Thoracic aorta (tissue), 2 donors: ENCODE data around the gene SPATA13. TPM values are rescaled to one million over a fixed set of nuclear protein-coding genes. Genes with fewer than 3 reads are reported as not detected.

ENCODE experiments used
- ATAC-seq: fragments of 150-250 bp; one replicate; pipeline ENCODE4 v1.8.0; 2017; ENCODE audit warnings: low read depth; ENCODE audit not compliant: insufficient number of reproducible peaks, low FRiP score
- DNase-seq: peaks from one replicate; pipeline ENCODE4 v3.0.0-alpha.2; 2020; ENCODE audit warnings: low spot score
- H3K27ac ChIP-seq, 2 donors: fragments of 200-600 bp; sonication (generic); 1 replicate in 1 of 2; 2 replicates in 1 of 2; pipeline ENCODE4 v1.5.1; 2016; ENCODE audit warnings: mild to moderate bottlenecking in 2 of 2, moderate library complexity in 2 of 2
- H3K27me3 ChIP-seq: fragments of 200-600 bp; sonication (generic); replicated peaks from 2 replicates; pipeline ENCODE4 v1.6.0; 2016; ENCODE audit warnings: mild to moderate bottlenecking; ENCODE audit not compliant: insufficient read depth
- H3K36me3 ChIP-seq: fragments of 200-600 bp; sonication (generic); one replicate; pipeline ENCODE4 v1.5.1; 2016
- H3K4me1 ChIP-seq, 2 donors: fragments of 200-600 bp; sonication (generic); 1 replicate in 1 of 2; 2 replicates in 1 of 2; pipeline versions ENCODE4 v1.5.1 to v1.6.0; 2016; ENCODE audit warnings: low read depth in 2 of 2, mild to moderate bottlenecking in 1 of 2; ENCODE audit not compliant: control insufficient read depth in 1 of 2
- H3K4me3 ChIP-seq: fragments of 200-600 bp; sonication (generic); 2 replicates; pipeline ENCODE4 v1.5.1; 2016; ENCODE audit warnings: mild to moderate bottlenecking
- H3K9me3 ChIP-seq: fragments of 200-600 bp; sonication (generic); 2 replicates; pipeline ENCODE4 v1.5.1; 2016
- CTCF ChIP-seq: fragments of 200-600 bp; sonication (generic); IDR thresholded peaks from one replicate; pipeline ENCODE4 v1.5.1; 2019; ENCODE audit warnings: antibody characterized with exemption
- total RNA-seq, 2 donors: library from RNA; depleted of rRNA; stranded (reverse); fragments of >200 nt; gene quantifications; one replicate each; pipeline versions ENCODE4 v1.1.0 to v1.2.3, GENCODE V29; 2016

SPATA13 gene
- total RNA-seq, 2 donors from 2014 or later = 14.5 to 33.4 TPM

DNA sequence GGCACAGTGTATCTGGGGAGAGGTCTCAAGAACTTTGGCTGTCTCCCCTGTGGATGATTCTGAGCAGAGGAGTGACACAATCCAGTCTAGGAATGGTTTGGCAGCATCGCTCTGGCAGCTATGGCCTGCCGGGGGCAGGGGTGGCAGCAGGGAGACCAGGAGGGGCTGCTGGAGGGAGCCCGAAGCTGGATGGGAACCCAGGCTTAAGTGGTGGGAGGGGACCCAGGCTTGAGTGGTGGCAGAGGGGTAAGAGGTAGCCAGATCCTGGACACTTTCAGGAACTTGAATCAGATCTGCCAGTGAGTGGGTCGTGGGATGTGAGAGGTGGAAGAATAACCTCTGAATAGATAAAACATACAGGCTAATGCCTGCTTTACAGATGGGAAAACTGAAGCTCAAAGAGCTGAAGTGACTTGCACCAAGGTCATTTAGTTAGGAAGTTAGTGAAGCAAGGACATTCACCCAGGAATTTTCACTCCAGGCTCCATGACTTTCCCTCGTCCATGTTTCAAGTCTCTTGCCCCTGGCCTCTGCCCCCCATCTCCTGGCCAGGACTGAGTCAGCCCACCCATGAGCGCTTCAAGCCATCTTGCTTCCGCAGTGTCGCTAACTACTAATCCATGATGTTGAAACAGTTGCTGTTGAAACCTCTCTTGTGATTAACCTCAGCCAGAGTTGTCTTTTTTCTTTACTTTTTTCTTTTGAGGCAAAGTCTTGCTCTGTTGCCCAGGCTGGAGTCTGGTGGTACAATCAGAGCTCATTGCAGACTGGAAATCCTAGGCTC is 119.0 kb downstream of the SPATA13 start:
- no peak overlapping the region for H3K27ac ChIP-seq
- TF ChIP-seq CTCF = no peak
- H3K27me3 ChIP-seq = no peaks in the 10 kb centered on the region
- ATAC-seq (no peak), DNase-seq (no peak)
- H3K4me3 ChIP-seq = no peak overlapping the region
- H3K9me3 ChIP-seq = no peaks in the 10 kb centered on the region
- H3K36me3 ChIP-seq = peaks cover 6% of the 10 kb centered on the region
- no peaks in the 10 kb centered on the region for H3K4me1 ChIP-seq

DNA sequence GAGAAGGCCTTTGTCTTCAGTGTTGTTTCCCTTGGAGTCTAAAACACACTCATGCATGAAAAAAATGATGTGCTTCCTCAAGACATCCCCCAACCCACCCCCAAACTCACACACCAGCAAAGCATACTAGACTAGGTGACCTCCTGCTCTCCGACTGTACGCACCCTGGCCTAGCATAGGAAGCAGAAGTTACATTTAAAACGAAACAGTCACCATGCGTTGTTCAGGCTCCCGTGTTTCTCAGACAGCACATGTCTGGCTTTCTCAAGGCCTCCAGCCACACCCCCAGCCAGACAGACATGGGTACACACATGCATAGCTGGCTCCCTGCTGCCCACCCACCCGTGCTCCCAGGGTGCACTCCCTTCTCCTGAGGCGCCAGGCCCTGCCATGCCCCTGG is 120.2 kb downstream of the SPATA13 start:
- H3K36me3 ChIP-seq = peaks cover 11% of the 10 kb centered on the region
- DNase-seq = no peak
- no peaks in the 10 kb centered on the region for H3K9me3 ChIP-seq
- H3K4me1 ChIP-seq = no peaks in the 10 kb centered on the region
- TF ChIP-seq CTCF = no peak
- ATAC-seq = no peak
- H3K27ac ChIP-seq = no peak overlapping the region
- no peak overlapping the region for H3K4me3 ChIP-seq
- no peaks in the 10 kb centered on the region for H3K27me3 ChIP-seq

- DNase-seq = no peak
- no peak for ATAC-seq
- Histone ChIP-seq H3K9me3 (no peaks in the 10 kb centered on the region), H3K27me3 (no peaks in the 10 kb centered on the region), H3K4me3 (no peak overlapping the region), H3K27ac (no peak overlapping the region), H3K4me1 (no peaks in the 10 kb centered on the region), H3K36me3 (peaks cover 13% of the 10 kb centered on the region)
- TF ChIP-seq CTCF = no peak
Measured at GRCh38 chr13:24281188-24282008, 120.9 kb downstream of the SPATA13 start.

DNA sequence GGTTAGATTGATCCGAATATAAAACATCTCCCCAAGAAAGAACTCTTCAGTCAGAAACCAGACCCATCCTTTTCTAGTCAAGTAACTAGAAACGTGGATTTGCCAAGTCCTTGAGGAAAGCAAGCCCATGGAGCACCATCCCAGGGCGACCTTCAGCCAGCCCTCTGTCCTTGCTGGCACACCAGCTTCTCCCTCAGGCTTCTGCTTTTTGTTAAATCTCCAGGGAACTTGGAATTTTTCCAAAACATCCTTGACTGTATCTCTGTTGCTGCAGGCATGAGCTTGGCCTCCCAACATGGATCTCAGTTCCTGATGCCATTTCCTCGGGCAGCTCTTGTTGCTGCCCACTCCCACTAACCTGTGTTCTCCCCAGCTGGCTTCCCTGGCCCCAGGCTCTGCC is 121.7 kb downstream of the SPATA13 start:
- Histone ChIP-seq H3K9me3 (no peaks in the 10 kb centered on the region), H3K4me1 (no peaks in the 10 kb centered on the region), H3K27ac (no peak overlapping the region), H3K27me3 (no peaks in the 10 kb centered on the region), H3K36me3 (peaks cover 21% of the 10 kb centered on the region), H3K4me3 (no peak overlapping the region)
- no peak for ATAC-seq
- DNase-seq = no peak
- no peak for TF ChIP-seq CTCF

DNA sequence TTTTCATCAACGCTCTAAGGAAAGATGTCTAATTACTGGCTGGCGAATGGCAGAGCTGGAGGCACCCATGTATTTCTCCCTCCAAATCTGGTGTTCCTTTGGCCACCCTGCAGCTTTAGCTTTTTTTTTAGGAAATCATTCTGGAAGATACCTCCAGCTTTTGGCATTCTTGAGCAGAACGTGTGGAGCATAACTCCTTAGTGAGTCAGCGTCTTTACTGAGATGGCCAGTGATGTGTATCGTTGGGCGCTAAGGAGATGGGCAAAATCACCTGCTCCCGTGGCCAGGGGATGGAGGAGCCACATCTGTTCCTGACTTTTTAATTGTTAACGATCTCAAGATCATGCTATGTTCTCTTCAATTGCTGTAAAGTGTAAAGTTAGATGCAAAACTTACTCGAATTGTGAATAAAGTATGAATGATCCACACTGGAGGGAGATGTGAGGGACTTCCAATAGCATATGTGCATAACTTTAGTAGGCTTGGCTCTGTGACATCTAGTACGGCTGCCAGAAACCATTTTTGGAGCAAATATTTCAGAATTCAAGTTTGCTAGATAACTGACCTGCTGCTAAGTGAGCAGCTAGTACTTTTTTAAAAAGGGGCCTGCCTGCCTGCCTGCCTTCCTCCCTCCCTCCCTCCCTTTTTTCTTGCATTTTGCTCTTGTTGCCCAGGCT is 124.5 kb downstream of the SPATA13 start:
- Histone ChIP-seq H3K9me3 (no peaks in the 10 kb centered on the region), H3K27me3 (no peaks in the 10 kb centered on the region), H3K4me3 (no peak overlapping the region), H3K36me3 (peaks cover 22% of the 10 kb centered on the region), H3K4me1 (no peaks in the 10 kb centered on the region), H3K27ac (no peak overlapping the region)
- DNase-seq = no peak
- no peak for ATAC-seq
- TF ChIP-seq CTCF = no peak
